Breast epithelium (tissue), 4 donors: ENCODE results near the gene EFNB3. TPM values are rescaled to one million over a fixed set of nuclear protein-coding genes. Genes with fewer than 3 reads are reported as not detected.
A peak's percentile ranks its signal among the peaks of the same experiment; 100 is the strongest.

Experiments
- DNase-seq, 2 donors: peaks; one replicate each; pipeline ENCODE4 v3.0.0-alpha.2; 2019; ENCODE audit warnings: low spot score in 2 of 2
- H3K27ac ChIP-seq, 2 donors: fragments of 200-600 bp; sonication (generic) in 1 of 2; one replicate each; pipeline ENCODE4 v1.5.1; 2016 to 2019; ENCODE audit warnings: mild to moderate bottlenecking in 1 of 2
- H3K27me3 ChIP-seq, 2 donors: fragments of 200-600 bp; sonication (generic) in 1 of 2; one replicate each; pipeline versions ENCODE4 v1.5.1 to v1.6.0; 2017 to 2019; ENCODE audit warnings: control low read depth in 1 of 2, mild to moderate bottlenecking in 1 of 2
- H3K36me3 ChIP-seq: fragments of 200-600 bp; one replicate; pipeline ENCODE4 v1.5.1; 2019
- H3K4me1 ChIP-seq, 2 donors: fragments of 200-600 bp; sonication (generic); one replicate each; pipeline ENCODE4 v1.5.1; 2016 to 2019; ENCODE audit warnings: control low read depth in 1 of 2
- H3K4me3 ChIP-seq, 3 donors: fragments of 200-600 bp; sonication (generic); 1 replicate in 2 of 3; 2 replicates in 1 of 3; pipeline ENCODE4 v1.5.1; 2016 to 2019; ENCODE audit warnings: mild to moderate bottlenecking in 3 of 3, moderate library complexity in 2 of 3
- H3K9me3 ChIP-seq, 2 donors: fragments of 200-600 bp; sonication (generic) in 1 of 2; one replicate each; pipeline ENCODE4 v1.5.1; 2016 to 2019; ENCODE audit warnings: control low read depth in 1 of 2
- POLR2A ChIP-seq: fragments of 450-650 bp; IDR thresholded peaks from one replicate; pipeline ENCODE4 v1.6.1; 2016; ENCODE audit warnings: antibody characterized with exemption, mild to moderate bottlenecking, moderate library complexity
- POLR2AphosphoS5 ChIP-seq, 3 donors: sonication (generic); formaldehyde crosslinking; IDR thresholded peaks; one replicate each; pipeline ENCODE4 v1.6.1; 2017; ENCODE audit warnings: antibody characterized with exemption in 3 of 3
- intact Hi-C: fragments of 100-400 bp; cut with DNase I; formaldehyde crosslinking; loops from one replicate; pipeline ENCODE4 v1.15.1; 2023; ENCODE audit warnings: low total_unique reads
- total RNA-seq, 3 donors: library from RNA; depleted of rRNA; stranded (reverse); fragments of >200 nt; gene quantifications; one replicate each; pipeline ENCODE4 v1.1.0, GENCODE V29; 2016
- TF ChIP-seq, protein P1 (sequence below), 3 donors: fragments of 450-650 bp; IDR thresholded peaks; one replicate each; pipeline ENCODE4 v1.5.1; 2016 to 2017; ENCODE audit warnings: antibody characterized with exemption in 3 of 3, mild to moderate bottlenecking in 3 of 3, moderate library complexity in 3 of 3

EFNB3 gene
- total RNA-seq, 3 donors from 2014 or later, result 0.48 to 5.7 (median 3.3) TPM

DNA sequence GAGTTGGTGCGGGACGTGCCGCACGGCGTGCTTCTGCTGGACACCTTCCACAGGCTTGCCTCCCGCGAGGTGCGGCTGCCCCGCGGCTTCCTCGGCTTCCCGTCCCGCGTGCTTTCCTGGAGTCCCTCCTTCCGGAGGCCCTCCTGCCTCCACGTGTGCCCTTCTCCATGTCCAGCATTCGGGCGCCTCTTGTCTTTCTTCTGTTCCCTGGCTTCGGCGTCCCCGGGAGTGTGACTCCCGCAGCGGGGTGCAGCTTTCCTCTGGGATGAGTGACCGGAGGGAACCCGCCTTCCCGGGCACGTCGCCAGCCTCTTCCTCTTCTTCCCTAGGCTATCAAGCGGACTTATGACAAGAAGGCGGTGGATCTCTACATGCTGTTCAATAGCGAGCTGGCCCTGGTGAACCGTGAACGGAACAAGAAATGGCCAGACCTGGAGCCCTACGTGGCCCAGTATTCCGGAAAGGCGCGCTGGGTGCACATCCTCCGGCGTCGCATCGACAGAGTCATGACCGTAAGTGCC lies 35.5 kb downstream of the EFNB3 start:
- peak overlapping the region; percentile 1 to 61 (median 31) for H3K4me3 ChIP-seq
- no peaks in the 10 kb centered on the region for H3K9me3 ChIP-seq
- H3K4me1 ChIP-seq, result no peaks in the 10 kb centered on the region
- peak overlapping the region in 1 of 2 donors; percentile 19 for H3K27ac ChIP-seq
- H3K27me3 ChIP-seq, result no peaks in the 10 kb centered on the region
- no peak for TF ChIP-seq POLR2A
- TF ChIP-seq POLR2AphosphoS5 (IDR thresholded peaks at IDR 0.05), result no peak
- TF ChIP-seq, protein P1, sequence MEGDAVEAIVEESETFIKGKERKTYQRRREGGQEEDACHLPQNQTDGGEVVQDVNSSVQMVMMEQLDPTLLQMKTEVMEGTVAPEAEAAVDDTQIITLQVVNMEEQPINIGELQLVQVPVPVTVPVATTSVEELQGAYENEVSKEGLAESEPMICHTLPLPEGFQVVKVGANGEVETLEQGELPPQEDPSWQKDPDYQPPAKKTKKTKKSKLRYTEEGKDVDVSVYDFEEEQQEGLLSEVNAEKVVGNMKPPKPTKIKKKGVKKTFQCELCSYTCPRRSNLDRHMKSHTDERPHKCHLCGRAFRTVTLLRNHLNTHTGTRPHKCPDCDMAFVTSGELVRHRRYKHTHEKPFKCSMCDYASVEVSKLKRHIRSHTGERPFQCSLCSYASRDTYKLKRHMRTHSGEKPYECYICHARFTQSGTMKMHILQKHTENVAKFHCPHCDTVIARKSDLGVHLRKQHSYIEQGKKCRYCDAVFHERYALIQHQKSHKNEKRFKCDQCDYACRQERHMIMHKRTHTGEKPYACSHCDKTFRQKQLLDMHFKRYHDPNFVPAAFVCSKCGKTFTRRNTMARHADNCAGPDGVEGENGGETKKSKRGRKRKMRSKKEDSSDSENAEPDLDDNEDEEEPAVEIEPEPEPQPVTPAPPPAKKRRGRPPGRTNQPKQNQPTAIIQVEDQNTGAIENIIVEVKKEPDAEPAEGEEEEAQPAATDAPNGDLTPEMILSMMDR (IDR thresholded peaks at IDR 0.05), result no peak
- intact Hi-C loops, result no loop called here
- H3K36me3 ChIP-seq, result no peaks in the 10 kb centered on the region
- DNase-seq, result no peak

DNA sequence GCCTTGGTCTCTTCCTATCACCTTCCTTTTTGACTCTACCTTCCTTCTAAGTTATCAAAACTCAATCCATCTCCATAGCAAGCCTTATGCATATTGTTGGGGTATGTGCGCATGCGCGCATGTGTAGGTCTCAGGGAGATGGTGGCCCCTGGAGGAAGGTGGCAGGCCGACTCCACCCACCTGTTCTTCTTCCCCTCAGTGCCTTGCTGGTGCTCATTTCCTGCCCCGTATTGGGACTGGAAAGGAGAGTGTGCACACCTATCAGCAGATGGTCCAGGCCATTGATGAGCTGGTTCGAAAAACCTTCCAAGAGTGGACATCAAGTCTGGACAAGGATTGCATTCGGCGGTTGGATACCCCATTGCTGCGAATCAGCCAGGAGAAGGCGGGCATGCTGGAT lies 37.7 kb downstream of the EFNB3 start:
- intact Hi-C loops, result no loop called here
- no peaks in the 10 kb centered on the region for H3K27me3 ChIP-seq
- H3K4me3 ChIP-seq, result no peak overlapping the region
- no peaks in the 10 kb centered on the region for H3K9me3 ChIP-seq
- H3K4me1 ChIP-seq, result no peaks in the 10 kb centered on the region
- no peak for DNase-seq
- no peak overlapping the region for H3K27ac ChIP-seq
- no peak for TF ChIP-seq POLR2A
- TF ChIP-seq POLR2AphosphoS5 (IDR thresholded peaks at IDR 0.05), result no peak
- TF ChIP-seq, protein P1 (IDR thresholded peaks at IDR 0.05), result no peak
- H3K36me3 ChIP-seq, result no peaks in the 10 kb centered on the region

DNA sequence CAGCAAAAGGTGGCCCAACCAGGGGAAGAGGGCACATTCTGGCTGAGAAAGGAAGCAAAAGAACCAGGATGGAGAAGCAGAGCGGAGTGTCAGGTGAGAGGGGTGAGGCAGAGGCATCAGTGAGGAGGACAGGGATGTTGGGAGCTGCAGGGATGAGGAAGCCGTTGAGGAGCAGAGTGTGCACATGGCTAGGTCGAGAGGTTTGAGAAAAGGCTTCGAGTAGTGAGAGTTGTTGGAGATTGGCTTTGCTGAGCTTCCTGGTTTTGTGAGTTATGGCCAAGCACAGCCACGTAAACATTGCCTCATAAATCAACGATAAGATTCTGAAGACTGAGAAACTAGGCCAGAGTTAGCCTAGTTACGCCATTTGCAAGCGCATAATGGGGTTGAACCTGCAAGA lies 39.4 kb downstream of the EFNB3 start:
- no peaks in the 10 kb centered on the region for H3K27me3 ChIP-seq
- H3K4me3 ChIP-seq, result no peak overlapping the region
- intact Hi-C loops, result no loop called here
- H3K4me1 ChIP-seq, result no peaks in the 10 kb centered on the region
- no peak for DNase-seq
- no peaks in the 10 kb centered on the region for H3K36me3 ChIP-seq
- TF ChIP-seq POLR2A (no peak), POLR2AphosphoS5 (IDR thresholded peaks at IDR 0.05) (no peak)
- TF ChIP-seq, protein P1 (IDR thresholded peaks at IDR 0.05), result no peak
- H3K27ac ChIP-seq, result no peak overlapping the region
- H3K9me3 ChIP-seq, result no peaks in the 10 kb centered on the region

DNA sequence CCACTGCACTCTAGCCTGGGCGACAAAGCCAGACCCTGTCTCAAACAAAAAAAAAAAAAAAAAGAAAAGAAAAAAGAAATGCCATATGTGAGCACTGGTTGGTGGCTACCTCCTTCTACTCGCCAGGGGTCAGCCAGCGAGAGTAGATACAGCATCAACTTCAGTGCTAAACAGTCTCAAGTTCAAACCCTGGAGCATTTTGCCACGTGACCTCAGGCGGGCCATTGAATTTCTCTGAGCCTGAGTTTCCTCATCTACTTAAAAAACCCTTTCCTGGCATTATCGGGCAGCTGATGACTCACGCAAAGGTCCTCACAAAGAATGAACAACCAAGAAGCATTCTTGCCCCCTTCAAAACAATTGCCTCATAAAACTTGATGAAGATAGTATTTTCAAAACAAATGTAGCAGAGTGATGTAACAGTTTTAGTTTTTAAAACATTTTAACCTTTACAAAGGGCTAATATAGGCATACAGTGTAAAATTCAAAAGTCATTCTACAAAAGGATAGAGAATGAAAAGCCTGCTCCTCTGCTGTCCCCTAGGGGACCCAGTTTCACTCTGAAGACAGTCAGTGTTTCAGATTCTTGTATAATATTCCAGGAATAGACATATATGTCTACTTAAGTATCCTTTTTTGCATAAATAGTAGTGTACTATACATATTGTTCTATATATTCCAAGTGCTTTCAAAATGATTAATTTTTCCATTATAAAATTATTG lies 40.9 kb downstream of the EFNB3 start:
- H3K27ac ChIP-seq, result no peak overlapping the region
- no peak overlapping the region for H3K4me3 ChIP-seq
- H3K36me3 ChIP-seq, result no peaks in the 10 kb centered on the region
- peak in 1 of 2 donors; percentile 34 for DNase-seq
- H3K27me3 ChIP-seq, result no peaks in the 10 kb centered on the region
- intact Hi-C loops, result no loop called here
- H3K4me1 ChIP-seq, result no peaks in the 10 kb centered on the region
- no peaks in the 10 kb centered on the region for H3K9me3 ChIP-seq
- TF ChIP-seq POLR2AphosphoS5 (IDR thresholded peaks at IDR 0.05) (no peak), POLR2A (no peak)
- TF ChIP-seq, protein P1 (IDR thresholded peaks at IDR 0.05), result no peak

DNA sequence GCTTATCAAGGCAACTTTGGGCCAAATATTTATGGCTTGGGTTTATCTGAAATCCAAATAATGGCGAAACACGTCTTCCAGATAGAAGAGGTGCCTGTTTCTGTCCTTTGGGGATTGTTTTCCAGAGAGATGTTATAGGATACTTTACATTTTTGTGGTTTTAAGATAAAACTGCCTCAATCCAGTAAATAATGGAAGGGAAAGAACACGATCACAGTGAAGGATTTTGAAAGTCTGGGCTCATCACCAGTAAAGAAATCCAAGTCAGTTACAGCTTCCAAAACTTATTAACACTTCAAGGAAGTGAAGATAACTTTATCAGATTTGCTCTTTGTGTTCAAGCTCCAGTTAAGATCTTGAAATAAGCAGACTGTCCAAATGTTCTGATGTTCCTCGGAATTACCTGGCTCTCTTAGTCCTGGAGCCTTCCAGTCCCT lies 42.7 kb downstream of the EFNB3 start:
- no peak for DNase-seq
- intact Hi-C loops, result no loop called here
- H3K4me1 ChIP-seq, result no peaks in the 10 kb centered on the region
- peak overlapping the region in 1 of 2 donors; percentile 29 for H3K27ac ChIP-seq
- no peak overlapping the region for H3K4me3 ChIP-seq
- no peaks in the 10 kb centered on the region for H3K27me3 ChIP-seq
- no peaks in the 10 kb centered on the region for H3K9me3 ChIP-seq
- no peaks in the 10 kb centered on the region for H3K36me3 ChIP-seq
- TF ChIP-seq POLR2A (no peak), POLR2AphosphoS5 (IDR thresholded peaks at IDR 0.05) (no peak)
- TF ChIP-seq, protein P1 (IDR thresholded peaks at IDR 0.05), result no peak
